GM12872 (cell line): ENCODE data around the gene ITGB6.

Experiments
- TF ChIP-seq, protein P1 (sequence below): IDR thresholded peaks from 3 replicates; pipeline ENCODE4 v1.5.1; 2011; ENCODE audit warnings: low read depth, mild to moderate bottlenecking, low read length, moderate library complexity; ENCODE audit not compliant: insufficient read depth

The ITGB6 gene

DNA sequence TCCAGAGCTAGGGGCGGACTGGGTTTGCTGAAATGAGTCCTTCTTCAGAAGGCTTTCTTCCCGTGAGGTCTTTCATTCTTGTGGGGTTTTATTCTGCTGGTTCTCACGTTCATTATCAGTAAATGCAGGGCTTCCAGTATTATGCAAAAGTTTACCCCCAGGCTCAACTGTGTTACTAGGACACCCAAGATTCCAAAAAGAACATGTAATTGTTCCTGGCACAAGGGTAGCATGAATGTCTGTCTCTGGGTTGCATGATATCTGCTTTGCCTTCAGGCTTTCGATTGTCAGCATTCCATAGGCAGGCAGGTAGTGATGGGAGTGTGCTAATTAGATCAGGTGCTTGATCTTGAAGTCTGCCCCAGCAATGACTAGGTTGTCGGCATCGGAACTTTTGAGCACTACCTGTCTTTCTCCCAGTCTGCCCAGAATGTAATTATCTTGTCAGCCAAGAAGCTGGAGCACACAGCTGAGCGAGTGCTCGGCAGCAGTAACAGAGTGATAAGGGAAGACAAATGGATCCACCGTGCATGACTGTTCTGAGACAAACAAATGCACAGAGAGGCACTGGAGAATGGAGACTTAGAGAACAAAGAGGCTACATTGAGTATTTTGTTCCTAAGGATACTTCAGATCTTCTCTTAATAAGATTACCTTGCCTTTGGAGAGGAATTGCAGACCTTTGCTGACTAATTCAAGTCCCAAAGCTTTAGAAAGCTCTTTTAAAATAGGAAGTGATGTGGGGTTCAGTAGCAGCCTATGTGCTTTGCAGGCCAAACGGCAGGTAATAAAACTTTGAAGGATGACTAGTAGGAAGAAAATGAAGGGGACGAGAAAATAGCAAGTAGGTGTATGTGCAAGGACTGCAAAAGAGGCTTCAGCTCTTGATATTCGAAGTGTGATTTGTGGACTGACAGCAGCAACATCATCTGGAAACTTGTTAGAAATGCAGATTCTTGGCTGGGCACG, 41.9 kb downstream of the ITGB6 start:
- TF ChIP-seq, protein P1, sequence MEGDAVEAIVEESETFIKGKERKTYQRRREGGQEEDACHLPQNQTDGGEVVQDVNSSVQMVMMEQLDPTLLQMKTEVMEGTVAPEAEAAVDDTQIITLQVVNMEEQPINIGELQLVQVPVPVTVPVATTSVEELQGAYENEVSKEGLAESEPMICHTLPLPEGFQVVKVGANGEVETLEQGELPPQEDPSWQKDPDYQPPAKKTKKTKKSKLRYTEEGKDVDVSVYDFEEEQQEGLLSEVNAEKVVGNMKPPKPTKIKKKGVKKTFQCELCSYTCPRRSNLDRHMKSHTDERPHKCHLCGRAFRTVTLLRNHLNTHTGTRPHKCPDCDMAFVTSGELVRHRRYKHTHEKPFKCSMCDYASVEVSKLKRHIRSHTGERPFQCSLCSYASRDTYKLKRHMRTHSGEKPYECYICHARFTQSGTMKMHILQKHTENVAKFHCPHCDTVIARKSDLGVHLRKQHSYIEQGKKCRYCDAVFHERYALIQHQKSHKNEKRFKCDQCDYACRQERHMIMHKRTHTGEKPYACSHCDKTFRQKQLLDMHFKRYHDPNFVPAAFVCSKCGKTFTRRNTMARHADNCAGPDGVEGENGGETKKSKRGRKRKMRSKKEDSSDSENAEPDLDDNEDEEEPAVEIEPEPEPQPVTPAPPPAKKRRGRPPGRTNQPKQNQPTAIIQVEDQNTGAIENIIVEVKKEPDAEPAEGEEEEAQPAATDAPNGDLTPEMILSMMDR: no peak

DNA sequence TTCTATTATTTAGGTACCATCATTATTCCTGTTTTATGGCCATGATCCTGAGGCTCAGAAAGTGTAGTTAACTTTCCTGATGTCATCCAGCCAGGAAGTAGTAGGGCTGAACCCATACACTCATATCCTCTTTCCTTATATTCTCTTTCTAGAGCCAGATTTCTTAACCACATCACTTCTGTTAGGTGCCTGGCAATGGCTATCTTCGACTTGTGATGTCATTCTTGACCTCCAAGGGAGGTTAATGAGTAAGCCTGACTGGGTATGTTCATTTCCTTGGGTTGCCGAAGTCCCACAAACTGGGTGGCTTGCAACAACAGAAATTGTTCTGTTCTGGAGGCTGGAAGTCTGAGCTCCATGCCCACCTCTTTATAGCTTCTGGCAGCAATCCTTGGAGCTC, 43.4 kb downstream of the ITGB6 start:
- TF ChIP-seq, protein P1: no peak

DNA sequence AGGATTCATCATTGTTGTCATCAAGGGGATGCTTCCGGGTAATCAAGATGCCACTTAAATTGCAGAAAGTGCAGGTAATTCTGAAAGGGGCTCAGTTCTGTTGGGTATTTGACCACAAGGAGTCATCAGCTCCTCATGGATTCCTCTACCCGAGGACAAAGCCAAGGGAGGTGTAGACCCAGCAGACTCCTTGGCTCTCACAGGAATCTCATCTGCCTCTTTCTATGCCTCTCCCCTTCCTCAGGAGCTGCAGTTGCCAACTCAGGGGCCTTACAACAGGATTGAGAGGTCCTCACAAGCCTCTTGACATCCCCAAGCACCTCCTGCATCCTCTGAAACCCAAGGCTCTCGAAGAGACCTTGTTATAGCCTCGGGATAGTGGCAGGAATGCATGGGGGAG, 44.0 kb downstream of the ITGB6 start:
- TF ChIP-seq, protein P1: no peak

DNA sequence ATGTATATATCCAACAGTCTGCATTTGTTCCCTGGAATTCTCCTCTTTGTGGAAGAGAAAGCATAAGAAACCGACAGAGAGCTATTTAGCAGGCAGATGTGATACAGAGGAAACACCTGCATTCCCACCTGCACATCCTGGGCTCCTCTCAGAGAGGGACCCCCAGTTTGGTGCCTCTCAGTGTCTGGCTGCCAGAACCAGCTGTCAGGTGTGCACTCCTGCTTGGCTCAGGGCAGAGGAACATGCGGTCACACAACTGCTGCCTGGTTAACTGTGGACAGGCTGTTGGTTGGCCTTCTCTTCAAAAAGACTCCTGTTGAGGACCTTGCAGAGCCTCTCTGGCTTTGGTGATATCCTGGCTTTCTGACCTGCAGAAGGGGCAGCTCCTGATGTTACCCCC, 54.6 kb downstream of the ITGB6 start:
- TF ChIP-seq, protein P1: no peak

DNA sequence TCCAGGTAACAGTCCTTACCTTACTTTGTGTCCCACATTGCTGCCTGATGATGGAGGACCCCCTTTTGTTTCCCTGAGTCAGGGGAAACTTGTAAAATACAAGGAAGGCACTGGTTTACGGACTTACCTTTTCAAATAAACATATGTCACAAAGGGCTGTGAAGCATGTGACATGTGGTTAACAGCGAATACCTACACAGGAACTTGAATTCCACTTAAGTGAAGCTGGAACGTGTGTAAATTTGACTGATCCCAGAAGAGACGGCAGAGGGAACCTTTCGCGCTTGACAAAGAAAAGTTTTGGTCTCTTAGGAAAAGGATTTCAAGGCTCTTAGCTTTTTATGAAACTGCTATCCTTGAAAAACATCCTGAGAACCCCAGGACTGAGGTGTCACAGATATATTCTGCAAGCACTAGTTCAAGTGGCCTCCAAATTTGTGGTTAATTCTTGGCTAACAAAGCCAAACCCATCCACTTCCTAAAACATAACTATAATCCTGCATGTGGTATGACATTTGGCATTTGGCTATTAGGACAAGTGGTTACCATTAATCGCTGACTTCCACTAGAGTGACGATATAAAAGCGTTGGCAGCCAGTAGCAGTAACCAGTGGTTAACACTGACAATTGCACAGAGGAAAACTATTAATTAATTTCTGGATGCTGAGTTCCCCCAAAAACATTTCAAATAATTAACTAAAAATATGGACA, 55.6 kb downstream of the ITGB6 start:
- TF ChIP-seq, protein P1: no peak

DNA sequence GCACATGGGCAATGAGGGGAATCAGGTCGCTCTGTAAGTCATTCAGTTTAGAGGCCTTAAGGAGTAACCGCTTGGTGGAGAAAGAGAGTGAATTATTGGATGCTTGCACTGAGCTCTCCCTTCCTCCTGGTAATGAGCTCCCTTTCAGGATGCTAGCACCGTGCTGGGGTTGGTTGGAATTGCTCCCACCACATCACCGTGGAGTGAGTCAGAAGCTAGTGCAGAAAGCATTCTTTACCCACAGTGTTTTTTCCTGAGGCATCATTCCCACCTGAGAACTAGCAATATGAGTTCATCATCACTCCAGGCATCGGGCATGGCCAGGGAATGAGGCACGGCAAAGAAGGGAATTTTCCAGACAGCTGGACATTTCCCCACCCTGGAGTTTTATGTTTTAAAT, 57.6 kb downstream of the ITGB6 start:
- TF ChIP-seq, protein P1: no peak

DNA sequence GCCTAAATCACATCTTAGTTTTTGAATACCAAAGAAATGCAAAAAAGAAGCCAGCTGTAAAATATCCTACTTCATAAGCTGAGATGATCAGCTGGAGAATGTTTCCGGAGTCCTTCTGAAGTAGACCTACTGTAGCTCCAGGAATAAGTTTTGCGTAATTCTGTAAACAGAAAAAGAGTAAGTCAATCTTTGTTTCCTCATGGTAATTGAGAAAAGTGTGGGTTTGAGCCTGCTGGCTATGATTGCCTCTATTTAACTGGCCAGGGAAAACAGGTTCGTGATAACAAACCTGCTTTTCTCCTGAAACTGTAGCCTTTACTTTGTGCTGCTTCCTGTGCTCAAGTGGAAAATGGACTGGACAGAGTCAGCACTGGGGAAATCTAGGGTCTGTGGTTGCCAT, 58.2 kb downstream of the ITGB6 start:
- TF ChIP-seq, protein P1: no peak
